Endodermal cell (in vitro differentiated cells): Measurements from ENCODE around the gene ANKRD52. TPM values are rescaled to one million over a fixed set of nuclear protein-coding genes. Genes with fewer than 3 reads are reported as not detected.

Experiments used
- DNase-seq: peaks from one replicate; pipeline ENCODE4 v3.0.0-alpha.2; 2017
- H3K27ac ChIP-seq: 2 replicates; pipeline ENCODE4 v1.5.1; 2013; ENCODE audit warnings: mild to moderate bottlenecking, low read depth, low read length, moderate library complexity
- H3K27me3 ChIP-seq: 2 replicates; pipeline ENCODE4 v1.6.1; 2013; ENCODE audit warnings: mild to moderate bottlenecking, low read length, moderate library complexity; ENCODE audit not compliant: insufficient read depth, control insufficient read depth, poor library complexity, severe bottlenecking
- H3K36me3 ChIP-seq: 2 replicates; pipeline ENCODE4 v1.7.0; 2013; ENCODE audit warnings: mild to moderate bottlenecking, low read length, moderate library complexity; ENCODE audit not compliant: control insufficient read depth, insufficient read depth
- H3K4me1 ChIP-seq: one replicate; pipeline ENCODE4 v1.7.0; 2013; ENCODE audit warnings: low read length; ENCODE audit not compliant: control insufficient read depth, insufficient read depth
- H3K4me3 ChIP-seq: 2 replicates; pipeline ENCODE4 v1.5.1; 2013; ENCODE audit warnings: mild to moderate bottlenecking, low read length, moderate library complexity
- H3K9ac ChIP-seq: 2 replicates; pipeline ENCODE4 v1.6.1; 2013; ENCODE audit warnings: mild to moderate bottlenecking, low read length, moderate library complexity; ENCODE audit not compliant: poor library complexity, severe bottlenecking; ENCODE audit errors: extremely low read depth
- H3K9me3 ChIP-seq: 2 replicates; pipeline ENCODE4 v1.6.1; 2013; ENCODE audit warnings: mild to moderate bottlenecking, low read length, moderate library complexity; ENCODE audit not compliant: control insufficient read depth
- H3K27ac Mint-ChIP-seq: 2 replicates; pipeline ENCODE4 v1.8.0; 2020; ENCODE audit warnings: mixed read lengths
- H3K27me3 Mint-ChIP-seq: 2 replicates; pipeline ENCODE4 v1.8.0; 2021; ENCODE audit warnings: mild to moderate bottlenecking, mixed read lengths; ENCODE audit not compliant: insufficient read depth
- H3K36me3 Mint-ChIP-seq: 2 replicates; pipeline ENCODE4 v1.8.0; 2020; ENCODE audit warnings: low read depth, mixed read lengths
- H3K4me1 Mint-ChIP-seq: 2 replicates; pipeline ENCODE4 v1.8.0; 2020; ENCODE audit warnings: mixed read lengths
- H3K4me3 Mint-ChIP-seq: 2 replicates; pipeline ENCODE4 v1.8.0; 2020; ENCODE audit warnings: mild to moderate bottlenecking, moderate library complexity, mixed read lengths
- H3K9me3 Mint-ChIP-seq: 2 replicates; pipeline ENCODE4 v1.8.0; 2020; ENCODE audit warnings: mild to moderate bottlenecking, mixed read lengths
- WGBS, 2 experiments: methylation state at CpG; one replicate each; pipeline versions ENCODE4 v1.1.5 to v1.1.7; 2013; ENCODE audit warnings: missing lambda C conversion rate in 2 of 2, mixed read lengths in 1 of 2; ENCODE audit not compliant: insufficient coverage in 1 of 2, insufficient read length in 1 of 2; 5-methylcytosine and 5-hydroxymethylcytosine counted together
- total RNA-seq, 2 donors: library from RNA; stranded (reverse); fragmentation: NEBNext Ultra II Directional in 1 of 2; extraction: Animal tissue kit (Norgen Biotek cat#: 25700) in 1 of 2; gene quantifications; 2 replicates in 1 of 2; 3 replicates in 1 of 2; pipeline ENCODE4 v1.2.1, GENCODE V29; 2021
- TF ChIP-seq, protein P1 (sequence below): fragments of 200-600 bp; sonication (generic); conservative IDR thresholded peaks from 2 replicates; pipeline ENCODE4 v1.5.0; 2021; ENCODE audit warnings: antibody characterized with exemption, mild to moderate bottlenecking

ANKRD52 gene
- total RNA-seq, 2 donors from 2014 or later = 39.3 to 54.9 TPM

DNA sequence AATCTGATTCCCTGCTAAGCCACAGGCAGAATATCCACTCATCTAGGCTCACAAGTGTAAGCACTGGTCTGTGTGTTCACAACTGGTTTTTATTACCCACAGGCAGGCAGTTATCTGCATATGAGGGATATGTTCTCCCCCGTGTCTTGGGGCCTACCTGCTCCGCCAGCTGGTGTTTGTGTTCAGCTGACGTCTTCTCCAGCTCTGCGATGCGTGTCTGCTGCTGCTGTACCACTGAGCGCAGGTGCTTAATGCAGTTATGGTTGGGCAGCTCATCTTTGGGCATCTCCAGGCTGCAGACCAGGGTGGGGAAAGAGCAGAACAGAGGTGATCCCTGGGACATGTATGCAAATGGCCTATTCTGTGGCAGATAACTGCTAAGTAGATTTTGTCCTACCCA lies 50.2 kb downstream of the ANKRD52 start:
- Mint-ChIP-seq H3K27me3 (no peaks in the 10 kb centered on the region), H3K4me3 (no peak overlapping the region), H3K9me3 (no peaks in the 10 kb centered on the region), H3K4me1 (peaks cover 9% of the 10 kb centered on the region), H3K27ac (peak overlapping the region; percentile 30), H3K36me3 (peaks cover 61% of the 10 kb centered on the region)
- peaks cover 75% of the 10 kb centered on the region for H3K36me3 ChIP-seq
- H3K27me3 ChIP-seq = no peaks in the 10 kb centered on the region
- no peak for DNase-seq
- H3K9ac ChIP-seq = no peak overlapping the region
- H3K4me3 ChIP-seq = no peak overlapping the region
- H3K4me1 ChIP-seq = peaks cover 5% of the 10 kb centered on the region
- WGBS, 2 experiments = 93 to 96% methylated on average over 5 to 6 of the region's 6 CpGs
- H3K9me3 ChIP-seq = no peaks in the 10 kb centered on the region
- TF ChIP-seq, protein P1, sequence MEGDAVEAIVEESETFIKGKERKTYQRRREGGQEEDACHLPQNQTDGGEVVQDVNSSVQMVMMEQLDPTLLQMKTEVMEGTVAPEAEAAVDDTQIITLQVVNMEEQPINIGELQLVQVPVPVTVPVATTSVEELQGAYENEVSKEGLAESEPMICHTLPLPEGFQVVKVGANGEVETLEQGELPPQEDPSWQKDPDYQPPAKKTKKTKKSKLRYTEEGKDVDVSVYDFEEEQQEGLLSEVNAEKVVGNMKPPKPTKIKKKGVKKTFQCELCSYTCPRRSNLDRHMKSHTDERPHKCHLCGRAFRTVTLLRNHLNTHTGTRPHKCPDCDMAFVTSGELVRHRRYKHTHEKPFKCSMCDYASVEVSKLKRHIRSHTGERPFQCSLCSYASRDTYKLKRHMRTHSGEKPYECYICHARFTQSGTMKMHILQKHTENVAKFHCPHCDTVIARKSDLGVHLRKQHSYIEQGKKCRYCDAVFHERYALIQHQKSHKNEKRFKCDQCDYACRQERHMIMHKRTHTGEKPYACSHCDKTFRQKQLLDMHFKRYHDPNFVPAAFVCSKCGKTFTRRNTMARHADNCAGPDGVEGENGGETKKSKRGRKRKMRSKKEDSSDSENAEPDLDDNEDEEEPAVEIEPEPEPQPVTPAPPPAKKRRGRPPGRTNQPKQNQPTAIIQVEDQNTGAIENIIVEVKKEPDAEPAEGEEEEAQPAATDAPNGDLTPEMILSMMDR = no peak
- H3K27ac ChIP-seq = no peak overlapping the region

DNA sequence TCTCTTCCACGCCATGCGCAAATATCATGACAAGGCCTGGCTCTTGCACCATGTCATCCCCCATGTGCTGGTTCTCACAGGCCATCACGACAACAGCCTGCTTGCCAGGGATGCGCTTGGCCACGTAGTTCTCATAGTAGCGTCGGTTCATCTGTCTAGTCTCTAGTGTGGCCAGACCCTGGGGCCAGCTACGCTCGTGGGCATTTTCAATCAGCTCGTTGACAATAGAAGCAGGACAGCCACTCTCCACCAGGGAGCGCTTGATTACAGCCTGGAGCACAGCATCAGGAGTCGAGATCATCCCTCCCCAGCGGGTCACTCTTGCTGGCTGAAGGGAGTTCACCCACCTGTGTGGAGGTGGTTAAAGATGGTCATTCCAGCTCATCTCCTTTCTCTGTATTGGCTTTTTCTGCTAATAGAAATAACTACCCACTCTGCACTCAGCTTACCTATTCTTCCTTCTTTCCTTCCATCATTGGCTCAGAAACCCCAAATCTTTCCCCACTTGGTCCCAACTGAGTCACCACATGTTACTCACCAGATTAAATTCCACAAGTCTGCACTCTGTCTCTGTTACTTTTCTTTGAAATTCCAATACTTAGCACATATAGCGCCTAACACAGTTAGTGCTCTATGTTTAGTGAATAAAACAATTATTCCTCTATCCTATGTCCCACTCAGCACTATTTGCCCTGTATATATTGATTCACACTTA lies 51.6 kb downstream of the ANKRD52 start:
- Histone ChIP-seq H3K4me1 (peaks cover 5% of the 10 kb centered on the region), H3K27me3 (no peaks in the 10 kb centered on the region), H3K9ac (no peak overlapping the region), H3K9me3 (no peaks in the 10 kb centered on the region), H3K27ac (no peak overlapping the region), H3K4me3 (no peak overlapping the region), H3K36me3 (peaks cover 61% of the 10 kb centered on the region)
- 84 to 86% methylated on average over 12 to 13 of the region's 14 CpGs for WGBS, 2 experiments
- H3K4me1 Mint-ChIP-seq = peaks cover 9% of the 10 kb centered on the region
- no peak overlapping the region for H3K4me3 Mint-ChIP-seq
- TF ChIP-seq, protein P1 = peak; percentile 82
- H3K27me3 Mint-ChIP-seq = no peaks in the 10 kb centered on the region
- DNase-seq = peak; percentile 96
- no peaks in the 10 kb centered on the region for H3K9me3 Mint-ChIP-seq
- peaks cover 51% of the 10 kb centered on the region for H3K36me3 Mint-ChIP-seq
- H3K27ac Mint-ChIP-seq = peak overlapping the region; percentile 46

DNA sequence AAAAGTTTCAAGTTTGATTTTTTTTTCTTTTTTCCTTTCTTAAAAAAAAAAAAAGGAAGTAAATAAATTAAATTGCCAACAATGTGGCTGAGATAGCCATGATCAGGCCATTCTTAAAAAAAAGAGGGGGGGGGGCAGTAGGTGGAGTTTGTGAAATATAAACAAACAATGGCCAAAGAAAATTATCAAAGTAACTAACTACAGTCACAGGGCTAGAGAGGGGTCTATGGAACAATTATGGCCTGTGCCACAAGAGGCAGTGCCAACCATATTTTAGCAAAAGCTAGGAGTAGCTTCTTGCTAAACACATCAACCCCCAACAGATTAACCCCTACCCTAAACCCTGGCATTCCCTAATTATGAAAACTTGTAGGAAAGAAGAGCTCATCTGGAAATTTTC lies 52.7 kb downstream of the ANKRD52 start:
- H3K4me1 Mint-ChIP-seq = peaks cover 9% of the 10 kb centered on the region
- Histone ChIP-seq H3K27ac (no peak overlapping the region), H3K9me3 (no peaks in the 10 kb centered on the region), H3K4me3 (no peak overlapping the region), H3K27me3 (no peaks in the 10 kb centered on the region), H3K9ac (no peak overlapping the region), H3K36me3 (peaks cover 55% of the 10 kb centered on the region), H3K4me1 (peaks cover 5% of the 10 kb centered on the region)
- no peaks in the 10 kb centered on the region for H3K9me3 Mint-ChIP-seq
- H3K4me3 Mint-ChIP-seq = no peak overlapping the region
- TF ChIP-seq, protein P1 = peak; percentile 35
- peaks cover 44% of the 10 kb centered on the region for H3K36me3 Mint-ChIP-seq
- H3K27me3 Mint-ChIP-seq = no peaks in the 10 kb centered on the region
- no peak overlapping the region for H3K27ac Mint-ChIP-seq
- DNase-seq = no peak
